SK-N-SH treated with all-trans-retinoic acid at 6 μM for 48 hours (cell line): ENCODE data around the gene QRFP.

Experiments used
- ARNTL ChIP-seq: fragments of 450-650 bp; formaldehyde crosslinking; IDR thresholded peaks from 2 replicates; pipeline ENCODE4 v1.5.0; 2020; ENCODE audit warnings: low read depth, mild to moderate bottlenecking, moderate library complexity, borderline replicate concordance
- BACH2 ChIP-seq: fragments of 250-450 bp; sonication (Bioruptor Pico); IDR thresholded peaks from 2 replicates; pipeline ENCODE4 v1.9.0; 2021; ENCODE audit warnings: mild to moderate bottlenecking, borderline replicate concordance
- CREB5 ChIP-seq: fragments of 250-450 bp; sonication (Bioruptor Pico); IDR thresholded peaks from 2 replicates; pipeline ENCODE4 v1.5.1; 2020; ENCODE audit warnings: low read depth, mild to moderate bottlenecking, moderate library complexity
- ISL1 ChIP-seq: fragments of 250-450 bp; sonication (Bioruptor Pico); IDR thresholded peaks from 2 replicates; pipeline ENCODE4 v2.1.2; 2022; ENCODE audit warnings: mild to moderate bottlenecking, moderate library complexity
- PATZ1 ChIP-seq: fragments of 250-450 bp; sonication (Bioruptor Pico); IDR thresholded peaks from 2 replicates; pipeline ENCODE4 v1.8.0; 2020; ENCODE audit warnings: mild to moderate bottlenecking, moderate library complexity, borderline replicate concordance
- RARB ChIP-seq: fragments of 250-450 bp; sonication (Bioruptor Pico); IDR thresholded peaks from 2 replicates; pipeline ENCODE4 v1.8.0; 2021; ENCODE audit warnings: mild to moderate bottlenecking, moderate library complexity
- TCF4 ChIP-seq: fragments of 250-450 bp; sonication (Bioruptor Pico); IDR thresholded peaks from 2 replicates; pipeline ENCODE4 v1.8.0; 2021; ENCODE audit warnings: mild to moderate bottlenecking, moderate library complexity, borderline replicate concordance
- ZFP3 ChIP-seq: fragments of 250-450 bp; sonication (Bioruptor Pico); IDR thresholded peaks from 2 replicates; pipeline ENCODE4 v1.5.0; 2020; ENCODE audit warnings: mild to moderate bottlenecking, moderate library complexity
- ZNF565 ChIP-seq: fragments of 450-650 bp; formaldehyde crosslinking; conservative IDR thresholded peaks from 2 replicates; pipeline ENCODE4 v1.5.0; 2020; ENCODE audit warnings: low read depth, mild to moderate bottlenecking, moderate library complexity

GRCh38 chr9:130901498-130902203 lies 5.0 kb upstream of the QRFP start:
- TF ChIP-seq TCF4 (CRISPR knock-in tag) (no peak), ZNF565 (CRISPR knock-in tag) (no peak), ARNTL (CRISPR knock-in tag) (no peak), RARB (no peak), PATZ1 (CRISPR knock-in tag) (no peak), ZFP3 (CRISPR knock-in tag) (no peak), CREB5 (CRISPR knock-in tag) (no peak), BACH2 (CRISPR knock-in tag) (no peak), ISL1 (CRISPR knock-in tag) (no peak)
